Neural cell (in vitro differentiated cells): Measurements from ENCODE around the gene FUBP3. TPM values are rescaled to one million over a fixed set of nuclear protein-coding genes. Genes with fewer than 3 reads are reported as not detected.

Experiments
- H2AFZ ChIP-seq: fragments of 200-600, 300-800 bp; sonication (generic), shearing (Covaris generic); 2 replicates; pipeline ENCODE4 v1.6.0; 2014; ENCODE audit warnings: low read depth, mild to moderate bottlenecking, antibody characterized with exemption, low read length, moderate library complexity
- H3F3A ChIP-seq: fragments of 200-600 bp; shearing (Covaris generic); 2 replicates; pipeline ENCODE4 v1.6.1; 2016; ENCODE audit warnings: mild to moderate bottlenecking, moderate library complexity, mixed read lengths, antibody characterized with exemption, low read length; ENCODE audit not compliant: insufficient read depth, poor library complexity, severe bottlenecking
- H3K27ac ChIP-seq: fragments of 200-600, 300-800 bp; sonication (generic), shearing (Covaris generic); 2 replicates; pipeline ENCODE4 v1.5.1; 2014; ENCODE audit warnings: mild to moderate bottlenecking, low read length, moderate library complexity
- H3K27me3 ChIP-seq: fragments of 300-800, 200-600 bp; sonication (generic), shearing (Covaris generic); 2 replicates; pipeline ENCODE4 v1.6.0; 2014; ENCODE audit warnings: mild to moderate bottlenecking, low read depth, low read length, moderate library complexity; ENCODE audit not compliant: insufficient read depth
- H3K36me3 ChIP-seq: fragments of 300-800, 200-600 bp; sonication (generic), shearing (Covaris generic); 2 replicates; pipeline ENCODE4 v1.5.1; 2014; ENCODE audit warnings: mild to moderate bottlenecking, antibody characterized with exemption, low read length, moderate library complexity; ENCODE audit not compliant: insufficient read depth
- H3K4me2 ChIP-seq: fragments of 300-800, 200-600 bp; sonication (generic), shearing (Covaris generic); 2 replicates; pipeline ENCODE4 v1.6.0; 2014; ENCODE audit warnings: mild to moderate bottlenecking, low read length
- H3K4me3 ChIP-seq: fragments of 300-800, 200-600 bp; sonication (generic), shearing (Covaris generic); 2 replicates; pipeline ENCODE4 v1.5.1; 2014; ENCODE audit warnings: mild to moderate bottlenecking, low read length, moderate library complexity
- H3K79me2 ChIP-seq: fragments of 200-600 bp; shearing (Covaris generic); replicated peaks from 2 replicates; pipeline ENCODE4 v1.6.0; 2014; ENCODE audit warnings: mild to moderate bottlenecking, low read length, moderate library complexity; ENCODE audit not compliant: insufficient read depth
- H3K9ac ChIP-seq: fragments of 300-800, 200-600 bp; sonication (generic), shearing (Covaris generic); 2 replicates; pipeline ENCODE4 v1.6.1; 2016; ENCODE audit warnings: mild to moderate bottlenecking, low read length, mixed read lengths
- H3K9me2 ChIP-seq: fragments of 200-600 bp; shearing (Covaris generic); 2 replicates; pipeline ENCODE4 v1.6.1; 2016; ENCODE audit warnings: mild to moderate bottlenecking, low read length, mixed read lengths; ENCODE audit not compliant: insufficient read depth
- H3K9me3 ChIP-seq: fragments of 200-600, 300-800 bp; sonication (generic), shearing (Covaris generic); 2 replicates; pipeline ENCODE4 v1.6.1; 2016; ENCODE audit warnings: mild to moderate bottlenecking, mixed run types, low read length, moderate library complexity, mixed read lengths
- H4K20me1 ChIP-seq: fragments of 200-600 bp; shearing (Covaris generic); 2 replicates; pipeline ENCODE4 v1.6.1; 2016; ENCODE audit warnings: mild to moderate bottlenecking, mixed run types; ENCODE audit not compliant: insufficient read depth
- EP300 ChIP-seq: fragments of 450-650 bp; conservative IDR thresholded peaks from 2 replicates; pipeline ENCODE4 v1.6.1; 2014; ENCODE audit warnings: antibody characterized with exemption, mild to moderate bottlenecking, moderate library complexity; ENCODE audit not compliant: poor library complexity, severe bottlenecking
- EZH2 ChIP-seq: fragments of 200-600, 300-800 bp; shearing (Covaris generic), sonication (generic); IDR thresholded peaks from 2 replicates; pipeline ENCODE4 v1.6.1; 2014; ENCODE audit warnings: antibody characterized with exemption, low read length, borderline replicate concordance, mild to moderate bottlenecking; ENCODE audit not compliant: insufficient read depth, poor library complexity, severe bottlenecking
- MXI1 ChIP-seq: fragments of 450-650 bp; conservative IDR thresholded peaks from 2 replicates; pipeline ENCODE4 v1.6.1; 2014; ENCODE audit warnings: antibody characterized with exemption, mild to moderate bottlenecking; ENCODE audit not compliant: poor library complexity, severe bottlenecking
- POLR2AphosphoS5 ChIP-seq: IDR thresholded peaks from 2 replicates; pipeline ENCODE4 v1.6.1; 2012
- RAD21 ChIP-seq: fragments of 450-650 bp; conservative IDR thresholded peaks from 2 replicates; pipeline ENCODE4 v1.6.1; 2014; ENCODE audit warnings: antibody characterized with exemption, mild to moderate bottlenecking, moderate library complexity
- SMC3 ChIP-seq: fragments of 450-650 bp; conservative IDR thresholded peaks from 2 replicates; pipeline ENCODE4 v1.6.1; 2014; ENCODE audit warnings: antibody characterized with exemption, mild to moderate bottlenecking, moderate library complexity; ENCODE audit not compliant: poor library complexity
- TAF1 ChIP-seq: IDR thresholded peaks from 2 replicates; pipeline ENCODE4 v1.6.1; 2012; ENCODE audit warnings: low read depth
- polyA plus RNA-seq: library from polyadenylated mRNA; depleted of rRNA; stranded (reverse); fragments of >200 nt; gene quantifications from 2 replicates; pipeline ENCODE4 v1.2.3, GENCODE V29; 2014
- TF ChIP-seq, protein P1 (sequence below): IDR thresholded peaks from 2 replicates; pipeline ENCODE4 v1.6.1; 2012; ENCODE audit warnings: borderline replicate concordance
- TF ChIP-seq, protein P2 (sequence below): fragments of 450-650 bp; IDR thresholded peaks from 2 replicates; pipeline ENCODE4 v1.5.1; 2014; ENCODE audit warnings: antibody characterized with exemption, mild to moderate bottlenecking, moderate library complexity; ENCODE audit not compliant: poor library complexity, severe bottlenecking

Gene FUBP3
- polyA plus RNA-seq, 1 donor from 2014 or later = 70.5 TPM

DNA sequence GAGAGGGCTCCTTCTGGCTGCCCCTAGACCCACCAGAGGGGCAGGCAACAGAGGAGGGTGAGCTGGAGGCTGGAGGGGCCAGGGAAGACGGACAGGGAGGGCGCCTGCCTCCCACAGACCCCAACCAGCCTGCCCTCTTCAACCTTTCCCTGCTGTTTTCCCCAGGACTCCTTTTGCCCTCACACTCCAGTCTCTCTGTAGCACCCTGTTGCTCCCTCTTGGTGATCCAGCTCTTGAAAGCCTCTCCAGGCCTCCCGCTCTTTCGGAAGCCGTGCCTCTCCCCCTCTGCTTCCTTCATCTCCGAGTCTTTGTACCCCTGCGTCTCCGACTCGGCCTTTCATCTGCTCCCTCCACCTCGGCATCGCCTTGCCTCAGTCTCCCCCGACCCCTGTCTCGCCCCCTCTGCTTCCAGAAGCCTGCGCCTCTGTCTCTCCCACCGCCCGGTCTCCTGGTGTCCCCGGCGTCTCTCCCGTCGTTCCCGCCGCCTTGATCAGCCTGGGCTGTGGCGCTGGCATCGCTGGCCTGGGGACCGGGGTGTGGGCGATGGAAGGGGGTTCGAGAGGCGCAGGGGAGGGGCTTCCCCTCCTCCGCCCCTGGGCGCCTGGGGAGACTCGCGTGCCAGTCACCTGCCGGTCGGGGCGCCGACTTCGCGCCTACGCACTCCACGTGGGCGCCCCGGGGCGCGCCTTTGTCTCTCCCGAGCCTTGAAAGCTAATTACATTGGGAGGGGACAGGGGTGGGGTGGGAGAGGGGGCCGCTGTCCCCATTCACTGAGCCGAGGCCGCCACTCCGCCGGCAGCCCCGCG is 79.7 kb downstream of the FUBP3 start:
- Histone ChIP-seq H3K9me2 (no peaks in the 10 kb centered on the region), H3F3A (no peaks in the 10 kb centered on the region), H3K27me3 (peaks cover 73% of the 10 kb centered on the region), H3K9me3 (peaks cover 2% of the 10 kb centered on the region), H3K36me3 (no peaks in the 10 kb centered on the region), H3K4me3 (peak overlapping the region; percentile 45), H2AFZ (no peak overlapping the region), H3K79me2 (no peaks in the 10 kb centered on the region), H3K27ac (no peak overlapping the region), H4K20me1 (no peaks in the 10 kb centered on the region), H3K9ac (no peak overlapping the region), H3K4me2 (no peak overlapping the region)
- TF ChIP-seq SMC3 (no peak), EZH2 (peak; percentile 36)

DNA sequence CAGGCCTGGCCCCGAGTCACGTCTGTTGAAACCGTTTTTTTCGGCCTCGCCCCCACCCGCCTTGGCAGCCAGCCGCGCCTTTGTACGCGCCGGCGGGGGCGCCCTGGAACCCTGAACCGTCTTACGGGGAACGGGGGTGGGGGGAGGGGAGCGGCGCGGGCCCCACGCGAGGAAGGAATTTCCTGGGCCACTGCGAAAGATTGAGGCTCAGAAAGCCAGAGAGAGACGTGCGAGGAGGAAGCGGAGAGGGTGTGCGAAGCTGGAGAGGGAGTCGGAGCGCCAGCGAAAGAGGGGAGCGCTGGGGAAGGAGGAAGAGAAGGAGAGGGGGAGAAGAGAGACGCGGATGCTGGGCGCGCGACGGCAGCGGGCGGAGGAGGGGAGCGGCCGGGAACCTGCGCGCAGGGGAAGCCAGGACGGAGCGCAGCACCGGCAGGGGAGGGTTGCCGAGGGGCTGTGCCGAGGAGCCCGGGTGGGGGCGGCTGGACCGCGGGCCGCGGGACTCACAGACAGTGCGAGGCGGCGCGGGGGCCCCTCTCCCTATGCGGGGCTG is 80.4 kb downstream of the FUBP3 start:
- H4K20me1 ChIP-seq = no peaks in the 10 kb centered on the region
- peaks cover 2% of the 10 kb centered on the region for H3K9me3 ChIP-seq
- no peak overlapping the region for H3K27ac ChIP-seq
- no peaks in the 10 kb centered on the region for H3K36me3 ChIP-seq
- no peaks in the 10 kb centered on the region for H3K79me2 ChIP-seq
- H3K4me2 ChIP-seq = no peak overlapping the region
- H3K4me3 ChIP-seq = peak overlapping the region; percentile 45
- TF ChIP-seq POLR2AphosphoS5 (peak; percentile 8), RAD21 (no peak), EZH2 (peak; percentile 95)
- H3K27me3 ChIP-seq = peaks cover 79% of the 10 kb centered on the region
- H3K9ac ChIP-seq = peak overlapping the region; percentile 9
- no peaks in the 10 kb centered on the region for H3F3A ChIP-seq
- H2AFZ ChIP-seq = no peak overlapping the region
- H3K9me2 ChIP-seq = no peaks in the 10 kb centered on the region

DNA sequence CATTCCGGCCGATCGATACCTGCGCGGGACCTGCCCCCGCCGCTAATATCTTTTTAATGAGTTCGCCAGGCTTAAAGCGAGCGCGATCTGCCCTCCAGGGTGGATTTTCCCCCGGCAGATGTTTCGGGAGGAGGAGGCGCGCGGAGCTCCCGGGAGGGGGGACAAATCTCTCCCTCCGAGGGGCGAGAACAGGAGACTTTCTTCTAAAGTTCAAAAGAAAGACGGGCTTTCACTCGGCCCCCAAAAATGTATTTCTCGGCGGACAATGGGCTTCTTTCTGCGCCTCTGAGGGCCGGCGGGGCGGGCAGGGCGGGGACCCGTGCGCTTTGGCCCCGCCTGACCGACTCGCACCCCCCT is 80.9 kb downstream of the FUBP3 start:
- Histone ChIP-seq H3F3A (no peaks in the 10 kb centered on the region), H3K79me2 (no peaks in the 10 kb centered on the region), H3K9me2 (no peaks in the 10 kb centered on the region), H3K4me3 (peak overlapping the region; percentile 45), H3K27me3 (peaks cover 84% of the 10 kb centered on the region), H4K20me1 (no peaks in the 10 kb centered on the region), H2AFZ (no peak overlapping the region), H3K36me3 (no peaks in the 10 kb centered on the region), H3K9ac (no peak overlapping the region), H3K27ac (no peak overlapping the region), H3K4me2 (no peak overlapping the region), H3K9me3 (peaks cover 2% of the 10 kb centered on the region)
- no peak for TF ChIP-seq TAF1
- no peak for TF ChIP-seq EZH2
- TF ChIP-seq, protein P1, sequence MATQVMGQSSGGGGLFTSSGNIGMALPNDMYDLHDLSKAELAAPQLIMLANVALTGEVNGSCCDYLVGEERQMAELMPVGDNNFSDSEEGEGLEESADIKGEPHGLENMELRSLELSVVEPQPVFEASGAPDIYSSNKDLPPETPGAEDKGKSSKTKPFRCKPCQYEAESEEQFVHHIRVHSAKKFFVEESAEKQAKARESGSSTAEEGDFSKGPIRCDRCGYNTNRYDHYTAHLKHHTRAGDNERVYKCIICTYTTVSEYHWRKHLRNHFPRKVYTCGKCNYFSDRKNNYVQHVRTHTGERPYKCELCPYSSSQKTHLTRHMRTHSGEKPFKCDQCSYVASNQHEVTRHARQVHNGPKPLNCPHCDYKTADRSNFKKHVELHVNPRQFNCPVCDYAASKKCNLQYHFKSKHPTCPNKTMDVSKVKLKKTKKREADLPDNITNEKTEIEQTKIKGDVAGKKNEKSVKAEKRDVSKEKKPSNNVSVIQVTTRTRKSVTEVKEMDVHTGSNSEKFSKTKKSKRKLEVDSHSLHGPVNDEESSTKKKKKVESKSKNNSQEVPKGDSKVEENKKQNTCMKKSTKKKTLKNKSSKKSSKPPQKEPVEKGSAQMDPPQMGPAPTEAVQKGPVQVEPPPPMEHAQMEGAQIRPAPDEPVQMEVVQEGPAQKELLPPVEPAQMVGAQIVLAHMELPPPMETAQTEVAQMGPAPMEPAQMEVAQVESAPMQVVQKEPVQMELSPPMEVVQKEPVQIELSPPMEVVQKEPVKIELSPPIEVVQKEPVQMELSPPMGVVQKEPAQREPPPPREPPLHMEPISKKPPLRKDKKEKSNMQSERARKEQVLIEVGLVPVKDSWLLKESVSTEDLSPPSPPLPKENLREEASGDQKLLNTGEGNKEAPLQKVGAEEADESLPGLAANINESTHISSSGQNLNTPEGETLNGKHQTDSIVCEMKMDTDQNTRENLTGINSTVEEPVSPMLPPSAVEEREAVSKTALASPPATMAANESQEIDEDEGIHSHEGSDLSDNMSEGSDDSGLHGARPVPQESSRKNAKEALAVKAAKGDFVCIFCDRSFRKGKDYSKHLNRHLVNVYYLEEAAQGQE = no peak
- TF ChIP-seq POLR2AphosphoS5 = no peak
- no peak for TF ChIP-seq EP300
- TF ChIP-seq, protein P2, sequence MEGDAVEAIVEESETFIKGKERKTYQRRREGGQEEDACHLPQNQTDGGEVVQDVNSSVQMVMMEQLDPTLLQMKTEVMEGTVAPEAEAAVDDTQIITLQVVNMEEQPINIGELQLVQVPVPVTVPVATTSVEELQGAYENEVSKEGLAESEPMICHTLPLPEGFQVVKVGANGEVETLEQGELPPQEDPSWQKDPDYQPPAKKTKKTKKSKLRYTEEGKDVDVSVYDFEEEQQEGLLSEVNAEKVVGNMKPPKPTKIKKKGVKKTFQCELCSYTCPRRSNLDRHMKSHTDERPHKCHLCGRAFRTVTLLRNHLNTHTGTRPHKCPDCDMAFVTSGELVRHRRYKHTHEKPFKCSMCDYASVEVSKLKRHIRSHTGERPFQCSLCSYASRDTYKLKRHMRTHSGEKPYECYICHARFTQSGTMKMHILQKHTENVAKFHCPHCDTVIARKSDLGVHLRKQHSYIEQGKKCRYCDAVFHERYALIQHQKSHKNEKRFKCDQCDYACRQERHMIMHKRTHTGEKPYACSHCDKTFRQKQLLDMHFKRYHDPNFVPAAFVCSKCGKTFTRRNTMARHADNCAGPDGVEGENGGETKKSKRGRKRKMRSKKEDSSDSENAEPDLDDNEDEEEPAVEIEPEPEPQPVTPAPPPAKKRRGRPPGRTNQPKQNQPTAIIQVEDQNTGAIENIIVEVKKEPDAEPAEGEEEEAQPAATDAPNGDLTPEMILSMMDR = no peak
- no peak for TF ChIP-seq RAD21
- no peak for TF ChIP-seq MXI1
- TF ChIP-seq SMC3 = no peak
